Loucy (cell line): ENCODE measurements around the gene GEMIN7.

Experiments used
- H2AFZ ChIP-seq: fragments of 200-600 bp; sonication (generic); 2 replicates; pipeline ENCODE4 v1.6.0; 2016; ENCODE audit warnings: antibody characterized with exemption, mild to moderate bottlenecking, low read length, moderate library complexity
- H3F3A ChIP-seq: fragments of 200-600 bp; 2 replicates; pipeline ENCODE4 v1.6.0; 2016; ENCODE audit warnings: antibody characterized with exemption, low read depth, mild to moderate bottlenecking
- H3K27me3 ChIP-seq: fragments of 200-600 bp; sonication (generic); 2 replicates; pipeline ENCODE4 v1.6.1; 2014; ENCODE audit warnings: low read length, mild to moderate bottlenecking; ENCODE audit not compliant: insufficient read depth, poor library complexity, severe bottlenecking
- H3K36me3 ChIP-seq: fragments of 200-600 bp; sonication (generic); 2 replicates; pipeline ENCODE4 v1.6.1; 2016; ENCODE audit warnings: low read length; ENCODE audit not compliant: insufficient read depth
- H3K4me1 ChIP-seq: fragments of 200-600 bp; sonication (generic); 2 replicates; pipeline ENCODE4 v1.5.1; 2014; ENCODE audit warnings: low read length, mild to moderate bottlenecking; ENCODE audit not compliant: insufficient read depth, poor library complexity, severe bottlenecking
- H3K4me2 ChIP-seq: fragments of 200-600 bp; sonication (generic); 2 replicates; pipeline ENCODE4 v1.6.0; 2014; ENCODE audit warnings: antibody characterized with exemption, low read length, low read depth, mild to moderate bottlenecking; ENCODE audit not compliant: poor library complexity, severe bottlenecking
- H3K4me3 ChIP-seq: fragments of 200-600 bp; sonication (generic); 2 replicates; pipeline ENCODE4 v1.5.1; 2014; ENCODE audit warnings: low read length, mild to moderate bottlenecking, mixed read lengths; ENCODE audit not compliant: poor library complexity, severe bottlenecking
- H3K79me2 ChIP-seq: fragments of 200-600 bp; sonication (generic); 2 replicates; pipeline ENCODE4 v1.6.1; 2014; ENCODE audit warnings: low read length; ENCODE audit not compliant: insufficient read depth
- H3K9ac ChIP-seq: fragments of 200-600 bp; sonication (generic); 2 replicates; pipeline ENCODE4 v1.6.0; 2014; ENCODE audit warnings: mild to moderate bottlenecking, low read depth, low read length, moderate library complexity; ENCODE audit not compliant: poor library complexity, severe bottlenecking
- H3K9me2 ChIP-seq: fragments of 200-600 bp; sonication (generic); replicated peaks from 2 replicates; pipeline ENCODE4 v1.6.1; 2016; ENCODE audit warnings: low read depth, low read length, mixed read lengths
- H3K9me3 ChIP-seq: fragments of 200-600 bp; sonication (generic); 2 replicates; pipeline ENCODE4 v1.6.1; 2014; ENCODE audit warnings: mild to moderate bottlenecking, antibody characterized with exemption, low read length, low read depth; ENCODE audit not compliant: insufficient read depth
- H4K20me1 ChIP-seq: fragments of 200-600 bp; sonication (generic); 2 replicates; pipeline ENCODE4 v1.6.0; 2014; ENCODE audit warnings: antibody characterized with exemption, low read length, mild to moderate bottlenecking; ENCODE audit not compliant: insufficient read depth, poor library complexity, severe bottlenecking
- EZH2phosphoT487 ChIP-seq: fragments of 200-600 bp; IDR thresholded peaks from 2 replicates; pipeline ENCODE4 v1.6.1; 2018; ENCODE audit warnings: antibody characterized with exemption, mild to moderate bottlenecking, moderate library complexity, borderline replicate concordance
- TF ChIP-seq, protein P1 (sequence below): fragments of 200-600 bp; sonication (generic); conservative IDR thresholded peaks from 2 replicates; pipeline ENCODE4 v1.5.1; 2014; ENCODE audit warnings: mild to moderate bottlenecking, antibody characterized with exemption, low read length

GEMIN7 gene

DNA sequence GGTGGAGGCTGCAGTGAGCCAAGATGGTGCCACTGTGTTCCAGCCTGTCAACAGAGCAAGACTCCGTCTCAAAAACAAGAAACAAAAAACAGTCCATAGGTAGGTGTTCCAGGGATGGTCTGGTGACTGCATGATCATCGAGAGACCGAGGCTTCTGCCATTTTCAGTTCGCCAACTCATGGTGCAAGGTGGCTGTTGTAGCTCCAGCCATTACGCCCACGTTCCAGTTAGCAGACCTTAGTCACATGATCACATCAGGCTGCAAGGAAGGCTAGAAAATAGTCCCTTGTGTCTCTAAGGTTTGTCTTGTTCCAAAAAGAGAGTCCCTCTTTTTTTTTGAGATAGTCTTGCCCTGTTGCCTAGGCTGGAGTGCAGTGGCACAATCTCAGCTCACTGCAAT lies 43.3 kb upstream of the GEMIN7 start:
- peaks cover 14% of the 10 kb centered on the region for H3K4me1 ChIP-seq
- no peaks in the 10 kb centered on the region for H3F3A ChIP-seq
- H2AFZ ChIP-seq = no peak overlapping the region
- H3K9me2 ChIP-seq = no peaks in the 10 kb centered on the region
- TF ChIP-seq, protein P1, sequence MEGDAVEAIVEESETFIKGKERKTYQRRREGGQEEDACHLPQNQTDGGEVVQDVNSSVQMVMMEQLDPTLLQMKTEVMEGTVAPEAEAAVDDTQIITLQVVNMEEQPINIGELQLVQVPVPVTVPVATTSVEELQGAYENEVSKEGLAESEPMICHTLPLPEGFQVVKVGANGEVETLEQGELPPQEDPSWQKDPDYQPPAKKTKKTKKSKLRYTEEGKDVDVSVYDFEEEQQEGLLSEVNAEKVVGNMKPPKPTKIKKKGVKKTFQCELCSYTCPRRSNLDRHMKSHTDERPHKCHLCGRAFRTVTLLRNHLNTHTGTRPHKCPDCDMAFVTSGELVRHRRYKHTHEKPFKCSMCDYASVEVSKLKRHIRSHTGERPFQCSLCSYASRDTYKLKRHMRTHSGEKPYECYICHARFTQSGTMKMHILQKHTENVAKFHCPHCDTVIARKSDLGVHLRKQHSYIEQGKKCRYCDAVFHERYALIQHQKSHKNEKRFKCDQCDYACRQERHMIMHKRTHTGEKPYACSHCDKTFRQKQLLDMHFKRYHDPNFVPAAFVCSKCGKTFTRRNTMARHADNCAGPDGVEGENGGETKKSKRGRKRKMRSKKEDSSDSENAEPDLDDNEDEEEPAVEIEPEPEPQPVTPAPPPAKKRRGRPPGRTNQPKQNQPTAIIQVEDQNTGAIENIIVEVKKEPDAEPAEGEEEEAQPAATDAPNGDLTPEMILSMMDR = no peak
- TF ChIP-seq EZH2phosphoT487 = no peak
- no peak overlapping the region for H3K4me3 ChIP-seq
- H3K9ac ChIP-seq = no peak overlapping the region
- peaks cover 19% of the 10 kb centered on the region for H3K79me2 ChIP-seq
- H3K4me2 ChIP-seq = no peak overlapping the region
- no peaks in the 10 kb centered on the region for H3K9me3 ChIP-seq
- H4K20me1 ChIP-seq = peaks cover 19% of the 10 kb centered on the region
- peaks cover 5% of the 10 kb centered on the region; the same call in 1 of the 2 replicates for H3K36me3 ChIP-seq
- no peaks in the 10 kb centered on the region for H3K27me3 ChIP-seq

GRCh38 chr19:45037393-45038169 lies 41.5 kb upstream of the GEMIN7 start:
- Histone ChIP-seq H4K20me1 (peaks cover 33% of the 10 kb centered on the region), H3K4me1 (peaks cover 22% of the 10 kb centered on the region), H3K36me3 (peaks cover 11% of the 10 kb centered on the region; the same call in 1 of the 2 replicates), H3K4me3 (no peak overlapping the region), H3K4me2 (peak overlapping the region; percentile 100), H3F3A (no peaks in the 10 kb centered on the region), H3K27me3 (no peaks in the 10 kb centered on the region), H3K9me2 (no peaks in the 10 kb centered on the region), H2AFZ (no peak overlapping the region), H3K9ac (peak overlapping the region; percentile 43), H3K79me2 (peaks cover 35% of the 10 kb centered on the region), H3K9me3 (no peaks in the 10 kb centered on the region)
- TF ChIP-seq, protein P1 = no peak
- no peak for TF ChIP-seq EZH2phosphoT487

GRCh38 chr19:45038931-45039893 lies 39.8 kb upstream of the GEMIN7 start, which contains the start of gene CLASRP:
CLASRP (plus strand) TSS chr19:45039045; CDS start chr19:45040213, 1,168 bp downstream.
- no peaks in the 10 kb centered on the region for H3K9me2 ChIP-seq
- no peaks in the 10 kb centered on the region for H3F3A ChIP-seq
- peaks cover 22% of the 10 kb centered on the region for H3K4me1 ChIP-seq
- H3K4me2 ChIP-seq = peak within 1 kb of the TSS; percentile 100
- no peaks in the 10 kb centered on the region for H3K27me3 ChIP-seq
- H3K9me3 ChIP-seq = no peaks in the 10 kb centered on the region
- peaks cover 36% of the 10 kb centered on the region for H4K20me1 ChIP-seq
- H3K79me2 ChIP-seq = peaks cover 50% of the 10 kb centered on the region
- peak within 1 kb of the TSS; percentile 99 for H2AFZ ChIP-seq
- no peak for TF ChIP-seq EZH2phosphoT487
- TF ChIP-seq, protein P1 = no peak
- H3K36me3 ChIP-seq = peaks cover 20% of the 10 kb centered on the region; the same call in 1 of the 2 replicates
- H3K9ac ChIP-seq = peak within 1 kb of the TSS; percentile 95
- H3K4me3 ChIP-seq = peak within 1 kb of the TSS; percentile 100
